GM23338 (cell line): ENCODE data around the gene PNKP.

Experiments
- CREB1 ChIP-seq: fragments of 250-450 bp; sonication (Bioruptor Pico); IDR thresholded peaks from 2 replicates; pipeline ENCODE4 v1.5.0; 2020; ENCODE audit warnings: low read depth, mild to moderate bottlenecking, moderate library complexity
- CTCF ChIP-seq, 2 experiments: fragments of 200-600 bp in 1 of 2; sonication (generic) in 1 of 2; conservative IDR thresholded peaks; 2 replicates each; pipeline versions ENCODE4 v1.5.1 to v1.6.1; 2016 to 2017; ENCODE audit warnings: antibody characterized with exemption in 2 of 2, low read depth in 2 of 2, mild to moderate bottlenecking in 2 of 2, moderate library complexity in 1 of 2
- EZH2 ChIP-seq: fragments of 200-600 bp; sonication (generic); IDR thresholded peaks from one replicate; pipeline ENCODE4 v1.8.0; 2017; ENCODE audit warnings: antibody characterized with exemption, mild to moderate bottlenecking, low read depth; ENCODE audit not compliant: unreplicated experiment
- EZH2phosphoT487 ChIP-seq: fragments of 200-600 bp; sonication (generic); IDR thresholded peaks from one replicate; pipeline ENCODE4 v1.8.1; 2018; ENCODE audit warnings: antibody characterized with exemption; ENCODE audit not compliant: unreplicated experiment
- JUNB ChIP-seq: IDR thresholded peaks from one replicate; pipeline ENCODE4 v1.6.1; 2016; ENCODE audit warnings: antibody characterized with exemption; ENCODE audit not compliant: unreplicated experiment
- POLR2AphosphoS5 ChIP-seq: IDR thresholded peaks from 2 replicates; pipeline ENCODE4 v1.6.1; 2016; ENCODE audit warnings: antibody characterized with exemption, low read depth
- REST ChIP-seq: IDR thresholded peaks from one replicate; pipeline ENCODE4 v1.6.1; 2018; ENCODE audit warnings: antibody characterized with exemption; ENCODE audit not compliant: unreplicated experiment
- STAT1 ChIP-seq: IDR thresholded peaks from one replicate; pipeline ENCODE4 v1.6.1; 2016; ENCODE audit warnings: antibody characterized with exemption; ENCODE audit not compliant: unreplicated experiment
- ZNF114 ChIP-seq: fragments of 250-450 bp; sonication (Bioruptor Pico); IDR thresholded peaks from 2 replicates; pipeline ENCODE4 v1.5.0; 2020; ENCODE audit warnings: mild to moderate bottlenecking, moderate library complexity

- TF ChIP-seq EZH2phosphoT487 (no peak), CTCF (conservative IDR thresholded peaks at IDR 0.05; ENCODE audit: low read depth in 2 of 2) (no peak), CREB1 (CRISPR knock-in tag) (no peak), POLR2AphosphoS5 (no peak), REST (no peak), EZH2 (no peak), JUNB (no peak), STAT1 (no peak), ZNF114 (CRISPR knock-in tag) (no peak)
Measured at GRCh38 chr19:49871349-49871985, 4.1 kb upstream of the PNKP start.
